Dermis lymphatic vessel endothelial cell (primary cell): ENCODE results near the gene MYO5C. TPM values are rescaled to one million over a fixed set of nuclear protein-coding genes. Genes with fewer than 3 reads are reported as not detected.

Experiments used
- total RNA-seq: library from RNA; depleted of rRNA; stranded (reverse); fragments of >200 nt; gene quantifications from 2 replicates; pipeline ENCODE4 v1.2.1, GENCODE V29; 2014

Gene MYO5C
- total RNA-seq, result 13.8 and 14.3 TPM in 2 replicates

GRCh38 chr15:52295421-52296001 is at the start of gene MYO5C:
Gene MYO5C, minus strand, starts transcription at chr15:52295804. Its CDS starts 168 bp downstream, at chr15:52295636.

GRCh38 chr15:52191207-52191606 is 104.4 kb downstream of the MYO5C start, which contains the start of gene GNB5:
Gene GNB5, minus strand, starts transcription at chr15:52191392. Its CDS starts 6,716 bp downstream, at chr15:52184676.

Other genes starting within 250 kb of the MYO5C start
- gene BCL2L10, start 183.0 kb downstream of the MYO5C start, total RNA-seq, result 1.5 and 2.1 TPM in 2 replicates
- gene GNB5, start 104.4 kb downstream of the MYO5C start, total RNA-seq, result 54.0 and 58.2 TPM in 2 replicates
- 33.8 and 45.3 TPM in 2 replicates for gene MYO5A, start 233.1 kb upstream of the MYO5C start, total RNA-seq